Brain microvascular endothelial cell (primary cell): ENCODE results near the gene LHFPL5.

ENCODE experiments used
- DNase-seq: peaks from one replicate; pipeline ENCODE4 v3.0.0-alpha.2; 2020
- H3K27ac ChIP-seq: fragments of 250-450 bp; sonication (Bioruptor Pico); 2 replicates; pipeline ENCODE4 v1.5.1; 2020; ENCODE audit warnings: mild to moderate bottlenecking, moderate library complexity
- H3K27me3 ChIP-seq: fragments of 250-450 bp; sonication (Bioruptor Pico); replicated peaks from 2 replicates; pipeline ENCODE4 v1.5.1; 2020; ENCODE audit warnings: mild to moderate bottlenecking
- H3K36me3 ChIP-seq: fragments of 250-450 bp; sonication (Bioruptor Pico); replicated peaks from 2 replicates; pipeline ENCODE4 v1.5.1; 2020; ENCODE audit warnings: mild to moderate bottlenecking
- H3K4me3 ChIP-seq: 2 replicates; pipeline ENCODE4 v1.5.1; 2011; ENCODE audit warnings: low read depth, mild to moderate bottlenecking, control low read depth, low read length, moderate library complexity
- in situ Hi-C: cut with HindIII; loops from 2 replicates; pipeline ENCODE4 v1.10.0; 2017; ENCODE audit warnings: low sequenced_read_pairs, low pct_ligation_motif_present
- TF ChIP-seq, protein P1 (sequence below): IDR thresholded peaks from 2 replicates; pipeline ENCODE4 v1.5.1; 2011; ENCODE audit warnings: low read depth, mild to moderate bottlenecking, moderate library complexity, low read length, control low read depth, inconsistent platforms; ENCODE audit errors: missing control alignments

Gene LHFPL5

DNA sequence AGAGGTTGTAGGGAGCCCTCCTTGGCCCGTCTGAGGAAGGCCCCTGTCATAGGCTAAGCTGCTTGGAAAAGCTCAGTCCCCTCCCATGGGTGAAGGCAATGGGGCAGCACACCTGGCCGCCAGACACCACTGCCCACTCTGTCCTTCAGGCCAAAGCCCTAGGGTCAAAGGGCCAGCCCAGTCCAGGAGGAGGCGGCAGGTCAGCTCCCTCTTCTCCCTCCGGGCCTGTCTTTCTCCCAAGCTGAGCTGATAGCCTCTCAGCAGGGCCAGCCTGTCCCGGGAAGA is 33.9 kb upstream of the LHFPL5 start:
- H3K27ac ChIP-seq = no peak overlapping the region
- H3K4me3 ChIP-seq = no peak overlapping the region
- no peak for DNase-seq
- in situ Hi-C loops = no loop called here
- no peaks in the 10 kb centered on the region for H3K36me3 ChIP-seq
- TF ChIP-seq, protein P1, sequence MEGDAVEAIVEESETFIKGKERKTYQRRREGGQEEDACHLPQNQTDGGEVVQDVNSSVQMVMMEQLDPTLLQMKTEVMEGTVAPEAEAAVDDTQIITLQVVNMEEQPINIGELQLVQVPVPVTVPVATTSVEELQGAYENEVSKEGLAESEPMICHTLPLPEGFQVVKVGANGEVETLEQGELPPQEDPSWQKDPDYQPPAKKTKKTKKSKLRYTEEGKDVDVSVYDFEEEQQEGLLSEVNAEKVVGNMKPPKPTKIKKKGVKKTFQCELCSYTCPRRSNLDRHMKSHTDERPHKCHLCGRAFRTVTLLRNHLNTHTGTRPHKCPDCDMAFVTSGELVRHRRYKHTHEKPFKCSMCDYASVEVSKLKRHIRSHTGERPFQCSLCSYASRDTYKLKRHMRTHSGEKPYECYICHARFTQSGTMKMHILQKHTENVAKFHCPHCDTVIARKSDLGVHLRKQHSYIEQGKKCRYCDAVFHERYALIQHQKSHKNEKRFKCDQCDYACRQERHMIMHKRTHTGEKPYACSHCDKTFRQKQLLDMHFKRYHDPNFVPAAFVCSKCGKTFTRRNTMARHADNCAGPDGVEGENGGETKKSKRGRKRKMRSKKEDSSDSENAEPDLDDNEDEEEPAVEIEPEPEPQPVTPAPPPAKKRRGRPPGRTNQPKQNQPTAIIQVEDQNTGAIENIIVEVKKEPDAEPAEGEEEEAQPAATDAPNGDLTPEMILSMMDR = no peak
- H3K27me3 ChIP-seq = peaks cover 6% of the 10 kb centered on the region

DNA sequence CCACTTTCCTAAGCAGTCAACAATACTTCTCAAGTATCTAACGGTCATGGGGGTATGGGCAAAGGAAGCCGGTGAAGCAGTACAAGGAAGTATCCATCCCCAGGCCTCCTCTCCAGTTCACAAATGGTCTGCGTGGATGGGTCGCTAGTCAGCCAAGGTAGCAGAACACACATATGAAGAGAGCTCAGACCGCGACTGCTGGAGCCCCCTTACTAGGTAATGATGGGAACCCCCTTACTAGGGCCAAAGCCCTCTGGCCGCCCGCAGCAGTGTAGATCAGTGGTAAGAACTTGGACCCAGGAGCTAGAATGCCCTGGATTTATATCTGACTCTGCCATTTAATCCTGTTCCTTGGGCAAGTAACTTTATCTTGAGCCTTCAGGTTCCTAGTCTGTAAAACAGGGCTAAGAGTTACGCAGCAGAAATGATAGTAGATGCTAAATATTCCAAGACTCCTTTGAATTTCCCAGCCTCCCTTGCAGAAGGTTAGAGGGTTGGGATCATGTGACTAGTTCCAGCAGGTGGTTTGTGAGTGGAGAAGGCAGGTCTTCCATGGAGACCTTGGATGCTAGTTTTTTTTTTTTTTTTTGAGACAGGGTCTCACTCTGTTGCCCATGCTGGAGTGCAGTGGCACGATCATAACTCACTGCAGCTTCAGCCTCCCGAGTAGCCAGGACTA is 30.9 kb upstream of the LHFPL5 start:
- in situ Hi-C loops = no loop called here
- Histone ChIP-seq H3K36me3 (no peaks in the 10 kb centered on the region), H3K4me3 (no peak overlapping the region), H3K27ac (no peak overlapping the region), H3K27me3 (peaks cover 8% of the 10 kb centered on the region)
- DNase-seq = no peak
- TF ChIP-seq, protein P1 = no peak

DNA sequence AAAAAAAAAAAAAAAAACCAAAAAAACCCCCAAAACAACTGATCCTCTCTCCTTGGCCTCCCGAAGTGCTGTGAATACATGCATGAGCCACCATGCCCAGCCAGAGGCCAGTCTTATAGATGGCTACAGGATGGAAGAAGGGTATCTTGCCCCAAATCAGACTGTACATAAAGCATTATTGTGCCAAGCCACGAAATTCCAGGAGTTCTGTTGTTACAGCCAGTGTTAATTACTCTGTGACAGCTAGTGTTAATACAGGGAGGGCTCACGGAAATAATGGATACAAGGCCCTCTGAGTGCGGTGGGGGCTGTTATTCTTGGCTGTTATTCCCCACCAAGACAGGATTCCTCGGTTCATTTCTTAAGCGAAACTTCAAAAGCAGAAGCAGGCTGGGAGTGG is 30.1 kb upstream of the LHFPL5 start:
- no peak overlapping the region for H3K4me3 ChIP-seq
- H3K27me3 ChIP-seq = peaks cover 8% of the 10 kb centered on the region
- no peaks in the 10 kb centered on the region for H3K36me3 ChIP-seq
- TF ChIP-seq, protein P1 = no peak
- no peak overlapping the region for H3K27ac ChIP-seq
- in situ Hi-C loops = no loop called here
- DNase-seq = no peak

DNA sequence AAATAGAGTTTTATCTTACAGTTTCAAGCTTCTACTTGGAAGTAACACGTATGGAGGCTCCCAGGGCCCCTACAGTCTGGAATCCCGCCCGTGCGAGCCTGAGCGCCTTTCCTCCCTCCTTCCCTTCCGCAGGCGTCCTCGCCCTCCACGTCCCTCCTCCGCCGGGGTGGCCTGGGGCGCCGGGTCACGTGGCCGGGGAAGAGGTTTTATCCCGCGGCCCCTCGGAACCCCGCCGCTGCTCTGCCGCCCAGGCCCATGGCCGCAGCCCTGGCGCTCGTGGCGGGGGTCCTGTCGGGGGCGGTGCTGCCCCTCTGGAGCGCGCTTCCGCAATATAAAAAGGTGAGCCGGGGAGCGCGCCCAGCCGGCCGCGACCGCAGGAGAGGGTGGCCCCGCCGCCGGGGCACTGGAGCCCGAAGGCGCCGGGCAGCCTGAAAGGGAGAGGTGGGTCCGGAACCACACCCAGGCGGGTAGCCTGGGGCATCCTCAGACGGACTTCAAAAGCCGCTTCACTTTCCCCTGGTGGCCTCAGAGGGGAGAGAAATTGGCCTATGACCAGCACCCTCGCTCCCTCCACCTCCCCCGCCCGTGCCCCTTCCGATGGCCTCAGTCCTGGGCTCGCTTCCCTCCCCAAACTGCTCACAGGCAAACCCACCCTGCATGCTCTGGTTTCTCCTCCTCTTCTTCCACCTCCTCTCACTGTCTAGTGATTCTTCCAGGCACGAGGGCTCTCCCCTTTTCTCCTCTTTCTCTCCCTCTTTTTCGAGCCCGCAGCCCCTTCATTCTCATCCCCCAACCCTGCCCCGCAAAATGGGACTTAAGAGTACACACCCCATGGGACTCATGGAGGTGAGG is 28.6 kb upstream of the LHFPL5 start, which contains the start of gene CLPSL2:
Gene CLPSL2, plus strand, starts transcription at position 235 of the 852 bp plus-strand sequence. Its CDS starts 21 bp downstream, at position 256.
- Histone ChIP-seq H3K27me3 (peaks cover 8% of the 10 kb centered on the region), H3K4me3 (peak within 1 kb of the TSS; percentile 43), H3K27ac (no peak within 1 kb of the TSS), H3K36me3 (no peaks in the 10 kb centered on the region)
- TF ChIP-seq, protein P1 = peak; percentile 4
- in situ Hi-C loops = no loop called here
- no peak for DNase-seq

DNA sequence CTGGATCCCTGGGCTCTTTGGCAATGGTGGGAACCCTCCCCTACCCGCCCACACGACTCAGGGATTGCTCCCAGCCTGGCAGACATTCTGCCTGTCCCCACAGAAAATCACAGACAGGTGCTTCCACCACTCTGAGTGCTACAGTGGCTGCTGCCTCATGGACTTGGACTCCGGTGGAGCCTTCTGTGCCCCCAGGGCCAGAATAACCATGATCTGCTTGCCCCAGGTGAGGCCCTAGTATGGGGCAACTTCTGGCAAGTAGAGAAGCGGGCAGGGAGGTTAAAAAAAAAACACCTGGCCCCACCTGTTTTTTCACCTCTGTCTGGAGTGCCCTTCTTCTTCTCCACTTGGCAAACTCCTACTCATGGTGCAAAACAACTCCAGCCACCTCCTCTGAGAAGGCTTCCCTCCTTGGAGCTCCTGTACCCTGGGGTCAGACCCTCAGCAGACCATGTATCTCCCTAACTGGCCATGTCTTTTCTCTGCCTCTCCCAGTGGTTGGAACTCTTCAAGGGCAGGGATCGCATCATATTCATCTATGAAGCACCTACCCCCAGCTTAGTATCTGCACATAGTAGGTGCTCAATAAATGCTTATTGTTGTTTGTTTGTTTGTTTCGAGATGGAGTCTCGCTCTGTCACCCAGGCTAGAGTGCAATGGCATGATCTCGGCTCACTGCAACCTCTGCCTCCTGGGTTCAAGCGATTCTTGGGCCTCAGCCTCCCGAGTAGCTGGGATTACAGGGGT is 27.6 kb upstream of the LHFPL5 start:
- in situ Hi-C loops = no loop called here
- Histone ChIP-seq H3K27me3 (peaks cover 8% of the 10 kb centered on the region), H3K4me3 (no peak overlapping the region), H3K36me3 (no peaks in the 10 kb centered on the region), H3K27ac (no peak overlapping the region)
- no peak for DNase-seq
- TF ChIP-seq, protein P1 = no peak
